Smooth muscle cell of the brain vasculature (primary cell): ENCODE measurements around the gene RABGAP1L.
"Not testable (repeated sequence)": the region's sequence is repeated elsewhere in the genome, so short reads cannot be mapped to it uniquely, and the experiment has no call there.

Experiments
- DNase-seq: peaks from one replicate; pipeline ENCODE4 v3.0.0-alpha.2; 2012; ENCODE audit warnings: low read depth, low spot score

Gene RABGAP1L

GRCh38 chr1:174800216-174800851 lies 641.0 kb downstream of the RABGAP1L start:
- no peak for DNase-seq

GRCh38 chr1:174800876-174801275 lies 641.6 kb downstream of the RABGAP1L start:
- no peak for DNase-seq

- no peak for DNase-seq
These were observed 650.5 kb downstream of the RABGAP1L start for GRCh38 chr1:174809755-174810280.

GRCh38 chr1:174812016-174812415 lies 652.7 kb downstream of the RABGAP1L start:
- DNase-seq, result no peak

GRCh38 chr1:174812656-174813055 lies 653.3 kb downstream of the RABGAP1L start:
- no peak for DNase-seq

- no peak for DNase-seq
These were observed 655.7 kb downstream of the RABGAP1L start for GRCh38 chr1:174815036-174815435.

- no peak for DNase-seq
These were observed 656.2 kb downstream of the RABGAP1L start for GRCh38 chr1:174815474-174815908.

- not testable (repeated sequence) for DNase-seq
These were observed 657.3 kb downstream of the RABGAP1L start for GRCh38 chr1:174816621-174817020.

GRCh38 chr1:174818014-174818616 lies 658.8 kb downstream of the RABGAP1L start:
- DNase-seq, result no peak

GRCh38 chr1:174818951-174819350 lies 659.6 kb downstream of the RABGAP1L start:
- DNase-seq, result no peak

GRCh38 chr1:174819596-174819995 lies 660.3 kb downstream of the RABGAP1L start:
- DNase-seq, result no peak

GRCh38 chr1:174825127-174825526 lies 665.8 kb downstream of the RABGAP1L start:
- DNase-seq, result no peak

- DNase-seq, result no peak
These were observed 666.5 kb downstream of the RABGAP1L start for GRCh38 chr1:174825806-174826205.

- DNase-seq, result no peak
These were observed 668.9 kb downstream of the RABGAP1L start for GRCh38 chr1:174828264-174828663.

- no peak for DNase-seq
These were observed 670.7 kb downstream of the RABGAP1L start for GRCh38 chr1:174829990-174830389.

GRCh38 chr1:174836543-174836942 lies 677.2 kb downstream of the RABGAP1L start:
- no peak for DNase-seq

GRCh38 chr1:174837386-174837785 lies 678.1 kb downstream of the RABGAP1L start:
- no peak for DNase-seq

GRCh38 chr1:174839211-174839610 lies 679.9 kb downstream of the RABGAP1L start:
- no peak for DNase-seq

- no peak for DNase-seq
These were observed 682.4 kb downstream of the RABGAP1L start for GRCh38 chr1:174841747-174842146.

- not testable (repeated sequence) for DNase-seq
These were observed 689.6 kb downstream of the RABGAP1L start for GRCh38 chr1:174848593-174849560.

- DNase-seq, result no peak
These were observed 691.4 kb downstream of the RABGAP1L start for GRCh38 chr1:174850726-174851125.

GRCh38 chr1:174858301-174858700 lies 699.0 kb downstream of the RABGAP1L start:
- DNase-seq, result no peak
